Measurements from ENCODE around the gene COBLL1.
A peak's percentile ranks its signal among the peaks of the same experiment; 100 is the strongest.
"Not testable (repeated sequence)": the region's sequence is repeated elsewhere in the genome, so short reads cannot be mapped to it uniquely, and the experiment has no call there.

COBLL1 gene, protein sequence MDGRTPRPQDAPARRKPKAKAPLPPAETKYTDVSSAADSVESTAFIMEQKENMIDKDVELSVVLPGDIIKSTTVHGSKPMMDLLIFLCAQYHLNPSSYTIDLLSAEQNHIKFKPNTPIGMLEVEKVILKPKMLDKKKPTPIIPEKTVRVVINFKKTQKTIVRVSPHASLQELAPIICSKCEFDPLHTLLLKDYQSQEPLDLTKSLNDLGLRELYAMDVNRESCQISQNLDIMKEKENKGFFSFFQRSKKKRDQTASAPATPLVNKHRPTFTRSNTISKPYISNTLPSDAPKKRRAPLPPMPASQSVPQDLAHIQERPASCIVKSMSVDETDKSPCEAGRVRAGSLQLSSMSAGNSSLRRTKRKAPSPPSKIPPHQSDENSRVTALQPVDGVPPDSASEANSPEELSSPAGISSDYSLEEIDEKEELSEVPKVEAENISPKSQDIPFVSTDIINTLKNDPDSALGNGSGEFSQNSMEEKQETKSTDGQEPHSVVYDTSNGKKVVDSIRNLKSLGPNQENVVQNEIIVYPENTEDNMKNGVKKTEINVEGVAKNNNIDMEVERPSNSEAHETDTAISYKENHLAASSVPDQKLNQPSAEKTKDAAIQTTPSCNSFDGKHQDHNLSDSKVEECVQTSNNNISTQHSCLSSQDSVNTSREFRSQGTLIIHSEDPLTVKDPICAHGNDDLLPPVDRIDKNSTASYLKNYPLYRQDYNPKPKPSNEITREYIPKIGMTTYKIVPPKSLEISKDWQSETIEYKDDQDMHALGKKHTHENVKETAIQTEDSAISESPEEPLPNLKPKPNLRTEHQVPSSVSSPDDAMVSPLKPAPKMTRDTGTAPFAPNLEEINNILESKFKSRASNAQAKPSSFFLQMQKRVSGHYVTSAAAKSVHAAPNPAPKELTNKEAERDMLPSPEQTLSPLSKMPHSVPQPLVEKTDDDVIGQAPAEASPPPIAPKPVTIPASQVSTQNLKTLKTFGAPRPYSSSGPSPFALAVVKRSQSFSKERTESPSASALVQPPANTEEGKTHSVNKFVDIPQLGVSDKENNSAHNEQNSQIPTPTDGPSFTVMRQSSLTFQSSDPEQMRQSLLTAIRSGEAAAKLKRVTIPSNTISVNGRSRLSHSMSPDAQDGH

DNA sequence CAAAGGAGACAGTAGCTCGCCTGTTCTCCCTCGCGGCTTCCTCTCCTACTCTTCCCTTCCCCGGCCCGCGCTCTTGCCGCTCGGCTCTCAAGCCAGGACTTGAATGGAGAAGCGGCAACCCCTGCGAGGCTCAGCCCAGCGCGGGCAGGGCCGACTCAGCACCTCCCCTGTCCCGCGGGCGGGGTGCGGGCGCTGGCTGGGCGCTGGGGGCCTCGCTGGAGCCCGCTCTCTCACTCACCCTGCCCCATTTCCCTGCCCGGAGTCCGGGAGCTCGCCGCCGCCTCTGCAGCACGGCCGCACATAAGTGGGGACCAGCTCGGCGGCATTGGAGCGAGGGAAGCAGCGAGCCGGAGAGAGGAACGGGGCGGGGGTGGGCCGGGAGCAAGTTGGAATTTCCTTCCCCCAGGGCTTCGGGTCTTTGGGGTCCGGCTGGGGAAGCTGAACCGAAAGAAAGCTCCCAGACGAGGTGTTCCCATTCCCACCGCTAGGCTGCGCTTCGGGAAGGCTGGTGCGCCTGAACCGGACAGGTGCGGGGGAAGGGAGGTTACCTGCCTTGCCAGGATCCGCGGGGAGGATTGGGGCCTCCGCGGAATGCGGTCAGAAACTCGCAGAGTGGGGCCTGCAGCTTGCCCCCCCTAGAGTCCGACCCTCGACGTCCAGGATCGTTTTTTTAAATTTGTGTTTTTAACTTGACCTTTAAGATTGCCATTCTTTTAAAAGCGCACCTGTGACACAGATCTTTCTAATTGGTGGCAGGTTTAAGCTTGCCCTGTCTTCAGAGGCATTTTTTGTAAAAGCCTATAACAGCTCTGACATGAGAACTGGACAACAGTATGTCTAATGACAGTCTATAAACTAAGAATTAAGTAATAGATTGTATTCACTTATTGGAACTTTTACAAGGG, at the start of gene COBLL1:
Gene COBLL1, minus strand, starts transcription at position 105 of the 905 bp plus-strand sequence. CDS start 627 bp downstream, outside the sequence.
- DNase-seq = peak; percentile 5

DNA sequence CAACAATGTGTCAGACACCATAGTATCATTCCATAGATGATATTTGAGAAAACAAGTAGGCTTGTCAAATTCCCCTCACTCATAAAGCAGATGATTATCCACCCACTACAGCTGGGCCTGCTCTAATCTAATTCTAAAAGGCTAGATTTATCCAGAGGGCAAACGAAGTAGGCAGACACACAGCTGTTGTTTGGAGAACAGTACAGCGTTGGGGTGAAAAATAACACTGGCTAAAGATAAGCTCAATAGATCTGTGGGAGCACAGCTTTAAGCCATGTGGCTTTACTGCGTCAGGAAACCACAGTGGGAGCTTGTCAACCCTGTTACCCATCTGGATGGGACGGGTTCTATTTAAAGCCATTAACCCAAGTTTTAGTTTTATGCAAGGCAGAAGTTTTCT, 48.9 kb upstream of the COBLL1 start:
- DNase-seq = no peak

DNA sequence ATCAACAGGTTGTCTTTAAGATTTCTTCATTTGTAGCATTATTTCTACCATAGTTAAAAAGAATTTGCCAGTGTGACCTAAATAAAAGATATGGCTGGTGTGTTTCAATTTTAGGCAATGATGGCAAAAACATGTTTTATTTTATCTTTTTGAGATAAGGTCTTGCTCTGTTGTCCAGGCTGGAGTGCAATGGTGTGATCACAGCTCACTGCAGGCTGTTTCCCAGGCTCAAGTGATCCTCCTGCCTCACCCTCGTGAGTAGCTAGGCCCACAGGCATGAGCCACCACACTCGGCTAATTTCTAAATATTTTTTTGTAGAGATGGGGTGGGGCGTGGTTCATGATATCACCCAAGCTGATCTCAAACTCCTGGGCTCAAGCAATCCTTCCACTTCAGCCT, 47.0 kb upstream of the COBLL1 start:
- DNase-seq = no peak

DNA sequence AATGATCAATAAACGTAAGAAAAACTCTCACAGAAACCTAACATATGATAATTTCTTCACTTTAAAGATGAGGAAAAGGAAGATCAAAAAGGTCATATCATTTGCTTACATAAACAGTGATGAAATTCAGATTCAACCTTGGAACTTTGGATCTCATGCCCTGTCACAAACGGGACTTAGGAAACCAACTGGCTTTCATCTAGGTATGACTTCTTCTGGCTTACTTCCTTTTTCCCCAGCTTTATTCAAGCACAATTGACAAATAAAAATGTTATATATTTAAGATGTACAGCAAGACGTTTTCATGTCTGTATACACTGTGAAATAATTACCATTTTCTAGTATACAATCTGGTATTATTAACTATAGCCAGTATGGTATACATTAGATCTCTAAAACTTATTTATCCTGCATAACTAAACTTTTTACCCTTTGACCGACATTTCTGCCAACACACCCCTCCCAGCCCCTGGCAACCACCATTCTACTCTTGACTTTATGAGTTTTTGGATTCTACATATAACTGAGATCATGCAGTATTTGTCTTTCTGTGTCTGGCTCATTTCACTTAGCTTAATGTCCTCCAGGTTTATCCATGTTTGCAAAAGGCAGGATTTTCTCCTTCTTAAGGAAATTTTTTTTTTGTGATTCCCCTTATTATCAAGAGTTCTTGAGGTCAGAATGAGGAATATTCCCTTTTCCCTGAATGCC, 46.0 kb upstream of the COBLL1 start:
- DNase-seq = no peak

DNA sequence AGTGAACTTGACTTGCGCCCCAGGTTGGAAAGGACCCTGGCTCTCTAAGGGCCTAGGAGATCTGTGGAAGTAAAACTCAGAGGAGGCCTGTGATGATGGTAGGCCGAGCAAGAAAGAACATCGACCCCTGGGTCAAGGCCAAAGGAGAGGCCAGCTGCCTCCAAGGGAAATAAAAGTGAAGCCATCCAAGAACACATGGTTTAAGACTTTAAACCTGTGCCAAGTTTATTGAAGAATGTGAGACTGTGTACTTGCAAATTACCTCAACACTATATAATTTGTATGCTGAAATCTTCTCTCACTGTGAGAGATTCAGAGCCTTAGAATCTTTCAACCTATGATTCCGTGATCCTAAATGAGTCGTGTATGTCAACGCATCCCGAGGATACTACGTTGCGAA, 40.7 kb upstream of the COBLL1 start:
- DNase-seq = no peak

DNA sequence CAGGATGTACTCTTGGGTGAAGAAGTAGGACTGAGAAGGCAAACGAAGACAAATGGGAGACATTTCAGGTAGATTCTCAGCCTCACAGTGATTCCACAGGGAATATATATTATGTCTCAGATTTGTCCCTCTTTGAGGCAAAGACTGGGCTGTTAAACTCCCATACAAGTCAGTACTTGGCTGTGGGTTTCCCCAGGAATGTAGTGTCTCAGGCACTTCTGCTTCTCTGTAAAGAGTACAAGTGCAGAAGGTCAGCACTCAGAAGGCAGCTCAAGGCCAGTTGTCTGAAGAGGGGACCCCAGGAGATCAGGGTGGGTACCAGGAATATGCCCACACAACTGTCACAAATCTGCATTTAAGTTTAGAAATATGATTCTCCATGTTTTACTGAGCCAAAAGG, 39.9 kb upstream of the COBLL1 start:
- DNase-seq = no peak

DNA sequence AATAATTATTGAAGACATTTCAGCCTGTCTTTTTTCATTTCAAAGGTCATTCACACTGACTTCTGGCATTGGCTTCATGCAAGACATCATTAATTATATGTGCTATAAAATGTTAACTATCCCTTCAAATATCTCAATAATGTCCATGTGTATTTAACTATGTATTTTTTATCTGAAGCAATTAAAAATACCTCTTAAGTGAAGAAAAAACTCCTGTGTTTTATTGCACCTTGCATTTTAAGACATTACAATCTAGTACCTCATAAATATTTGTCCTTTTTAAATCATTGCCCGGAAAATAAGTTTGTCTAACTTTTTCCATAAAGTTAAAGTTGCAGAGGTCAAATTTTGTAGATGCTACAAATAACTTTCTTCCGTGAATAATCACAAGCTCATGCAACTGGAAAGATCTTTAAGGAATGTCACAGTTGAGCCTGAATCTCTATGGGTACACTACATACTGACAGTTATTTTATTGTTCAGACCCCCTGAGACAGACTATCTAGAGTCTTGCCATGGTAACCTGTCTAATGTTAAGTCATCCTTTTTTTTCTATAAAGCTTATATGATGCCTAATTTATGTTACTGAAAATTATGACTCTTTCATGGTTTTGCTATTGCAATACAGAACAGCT, 38.4 kb upstream of the COBLL1 start:
- DNase-seq = no peak

DNA sequence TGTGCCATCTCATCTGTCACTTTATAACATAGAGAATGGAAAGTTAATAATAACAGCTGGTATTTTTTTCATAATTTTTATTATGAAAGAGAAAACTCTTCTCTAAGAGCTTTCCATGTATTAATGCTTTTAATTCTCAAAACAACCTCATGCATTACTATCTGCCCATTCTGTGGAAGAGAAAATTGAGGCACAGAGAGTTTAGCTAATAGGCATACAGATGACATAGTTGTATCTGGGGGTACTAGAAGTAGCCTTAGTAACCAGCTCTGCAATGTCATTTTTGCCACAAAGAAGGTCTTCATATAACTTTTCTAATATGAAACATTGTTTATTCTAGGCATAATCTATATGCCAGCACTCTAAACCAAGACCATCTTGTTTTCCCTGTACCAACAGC, 36.3 kb upstream of the COBLL1 start:
- no peak for DNase-seq

DNA sequence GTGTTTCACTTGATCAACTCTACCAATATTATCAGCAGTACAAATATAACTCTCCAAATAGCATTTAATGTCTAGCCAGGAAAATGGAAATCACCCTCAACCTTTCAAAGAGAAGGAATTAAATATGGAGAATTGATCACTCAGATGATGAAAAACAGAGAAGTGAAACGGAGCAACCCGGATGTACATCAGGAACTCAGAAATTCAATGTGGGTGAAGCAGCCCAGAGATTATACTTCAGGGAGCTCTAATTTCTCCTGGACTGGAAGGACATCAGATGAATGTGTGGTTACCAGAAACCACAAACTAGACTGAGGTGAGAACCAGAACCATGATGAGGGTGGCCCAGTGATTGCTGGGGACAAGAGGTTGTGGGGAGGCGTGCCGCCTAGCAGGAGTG, 35.5 kb upstream of the COBLL1 start:
- no peak for DNase-seq

DNA sequence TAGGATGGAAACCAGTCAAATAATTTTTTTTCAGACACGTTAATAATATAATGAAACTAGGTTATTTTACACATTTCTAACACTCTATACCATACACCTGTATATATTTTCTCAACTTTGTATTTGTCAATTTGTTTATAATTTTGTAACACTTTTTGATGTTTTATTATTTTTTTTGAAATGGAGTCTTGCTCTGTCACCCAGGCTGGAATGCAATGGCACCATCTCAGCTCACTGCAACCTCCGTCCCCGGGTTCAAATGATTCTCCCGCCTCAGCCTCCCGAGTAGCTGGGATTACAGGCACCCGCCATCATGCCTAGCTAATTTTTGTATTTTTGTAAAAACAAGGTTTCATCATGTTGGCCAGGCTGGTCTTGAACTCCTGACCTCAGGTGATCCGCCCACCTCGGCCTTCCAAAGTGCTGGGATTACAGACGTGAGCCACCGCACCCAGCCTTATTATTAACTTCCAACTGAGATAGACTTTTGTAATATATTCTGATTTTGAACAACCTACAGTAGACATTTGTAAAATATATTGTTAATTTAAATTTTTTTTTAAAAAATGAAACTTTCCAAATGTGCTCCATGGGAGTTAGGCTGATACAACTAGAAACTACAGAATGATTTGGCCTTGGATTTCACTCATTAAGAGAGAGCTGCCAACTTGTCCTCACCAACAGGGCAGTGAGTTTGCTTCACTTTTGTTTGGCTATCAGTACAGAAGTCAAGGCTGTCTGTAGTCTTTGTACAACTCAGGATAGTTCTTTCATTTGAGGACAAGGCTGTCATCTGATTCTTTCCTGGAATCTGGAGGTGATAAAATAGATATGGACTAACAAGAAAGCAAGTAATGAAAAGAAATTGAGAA, 33.9 kb upstream of the COBLL1 start:
- DNase-seq = no peak

DNA sequence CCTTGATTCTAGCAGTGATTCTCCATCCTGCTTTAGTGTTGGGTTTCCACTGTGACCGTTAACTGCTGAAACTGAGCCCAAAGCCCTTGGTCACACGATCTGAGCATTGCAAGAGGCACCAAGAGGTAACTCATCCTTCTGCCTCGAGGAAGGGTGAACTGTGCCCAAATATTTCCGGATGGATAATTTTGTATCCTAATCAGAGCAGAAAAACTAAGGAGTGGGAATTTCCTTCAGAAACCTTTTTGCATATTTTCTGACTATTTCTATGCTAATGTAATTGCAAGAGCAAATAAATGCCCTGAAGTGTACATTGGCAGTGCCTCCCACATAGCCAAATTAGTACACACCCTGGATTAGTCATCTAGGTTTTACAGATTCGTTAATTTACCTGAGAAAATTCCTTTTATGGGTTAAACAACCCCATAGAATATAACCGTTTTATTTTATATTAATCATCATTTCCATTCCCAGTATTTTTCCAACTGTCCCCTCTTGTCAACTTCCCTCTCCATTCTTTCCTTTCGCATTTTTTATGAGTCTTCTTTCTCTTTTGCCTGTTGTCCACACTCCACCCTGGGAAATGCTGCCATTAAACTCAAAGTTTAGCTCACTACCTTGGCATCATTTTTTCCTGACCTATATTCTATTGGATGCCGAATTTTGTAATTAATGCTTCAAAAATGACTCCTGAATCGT, 31.7 kb upstream of the COBLL1 start:
- no peak for DNase-seq

DNA sequence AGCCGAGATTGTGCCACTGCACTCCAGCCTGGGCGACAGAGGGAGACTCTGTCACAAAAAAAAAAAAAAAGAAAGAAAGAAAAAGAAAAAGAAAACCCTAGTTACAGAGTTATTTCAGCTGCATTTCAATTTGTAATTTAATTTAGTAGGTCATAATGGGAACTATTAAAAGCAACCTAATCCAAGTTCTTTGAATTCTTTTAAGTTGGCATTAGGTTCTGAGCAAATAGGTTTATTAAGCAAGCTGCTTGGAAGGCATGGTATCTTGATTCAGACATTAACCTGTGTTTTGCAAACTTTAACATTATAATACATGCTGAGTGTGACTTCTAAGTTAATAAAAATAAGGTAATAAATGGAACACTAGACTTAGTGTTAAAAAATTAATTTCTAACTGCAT, 29.8 kb upstream of the COBLL1 start:
- no peak for DNase-seq

DNA sequence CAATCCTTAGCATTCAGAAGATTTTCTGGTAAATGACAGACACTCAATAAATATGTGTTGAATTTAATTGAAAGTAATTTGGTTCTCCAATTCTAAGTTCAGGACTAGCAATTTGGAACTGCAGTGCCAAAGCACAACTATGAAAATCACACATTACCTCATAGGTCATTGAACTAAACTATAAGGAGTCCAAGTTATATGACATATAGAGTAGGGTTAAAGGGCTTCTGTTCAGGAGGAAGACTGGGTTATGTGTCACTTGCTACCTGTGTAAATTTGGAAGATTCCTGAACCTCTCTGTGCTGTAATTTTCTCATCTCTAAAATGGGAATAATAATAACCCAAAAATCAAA, 27.8 kb upstream of the COBLL1 start:
- DNase-seq = no peak

DNA sequence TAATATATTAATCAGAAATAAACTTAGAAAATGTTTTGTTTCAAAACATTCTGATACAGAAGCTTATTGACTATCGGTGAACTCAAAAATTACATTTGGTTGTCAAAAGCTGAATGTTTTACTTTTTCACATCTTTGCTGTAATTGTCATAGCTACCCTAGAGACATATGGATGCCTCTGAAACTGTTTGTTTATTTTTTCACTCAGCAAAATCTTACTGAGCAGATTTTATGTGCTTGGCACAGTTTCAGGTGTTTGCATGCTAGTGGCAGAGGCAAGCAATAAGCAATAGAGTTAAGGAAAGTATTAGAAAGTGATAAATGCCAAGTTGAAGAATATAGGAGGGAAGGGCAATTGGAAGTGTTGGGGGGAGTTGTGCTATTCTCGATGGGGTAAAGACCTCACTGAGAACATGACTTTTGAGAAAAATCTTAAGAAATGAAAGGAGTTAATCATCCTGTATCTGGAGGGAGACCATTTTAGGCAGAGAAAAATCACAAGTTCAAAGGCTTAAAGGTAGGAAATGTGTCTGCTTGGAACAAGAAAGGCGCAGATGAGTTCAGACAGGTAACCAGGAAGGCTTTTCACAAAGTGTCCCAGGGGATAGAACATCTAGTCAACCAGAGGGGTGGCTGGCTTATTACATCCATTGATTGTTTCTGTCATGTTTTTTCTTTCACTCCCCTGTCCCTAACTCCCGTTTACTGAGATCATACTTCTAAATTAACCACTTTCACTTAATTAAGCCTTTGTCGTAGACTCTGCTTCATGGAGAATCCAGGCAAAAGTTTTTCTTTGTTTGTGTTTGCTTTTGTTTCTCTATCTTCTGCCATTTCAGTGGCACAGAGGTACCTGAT, 27.2 kb upstream of the COBLL1 start:
- no peak for DNase-seq

DNA sequence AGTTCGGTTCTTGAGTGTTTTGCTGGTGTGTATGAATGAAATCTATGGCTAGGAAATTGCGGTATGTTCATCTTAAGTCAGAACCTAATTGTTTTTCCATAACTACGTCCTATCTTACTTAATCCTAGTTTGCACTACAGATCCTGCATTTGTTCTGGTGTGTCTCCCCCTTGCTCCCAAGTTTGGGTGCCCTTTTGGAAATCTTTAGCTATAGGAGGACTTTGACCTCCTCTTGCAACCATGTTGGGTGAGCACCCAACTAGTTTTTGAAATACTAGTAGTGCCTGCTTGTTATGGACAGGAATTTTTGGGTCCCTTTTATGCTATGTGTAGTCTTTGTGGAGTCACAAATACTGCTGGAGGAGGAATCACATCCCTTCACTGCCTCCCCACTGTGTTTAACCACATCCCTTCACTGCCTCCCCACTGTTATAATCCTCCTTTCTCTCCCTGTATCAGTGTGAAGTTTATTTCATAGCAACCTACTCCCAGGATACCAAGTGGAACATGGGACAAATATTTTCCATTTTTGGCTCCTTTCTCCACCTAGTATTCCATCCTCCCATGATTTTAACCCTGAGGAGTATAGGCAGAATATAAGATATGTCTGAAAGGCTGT, 26.3 kb upstream of the COBLL1 start:
- DNase-seq = no peak

DNA sequence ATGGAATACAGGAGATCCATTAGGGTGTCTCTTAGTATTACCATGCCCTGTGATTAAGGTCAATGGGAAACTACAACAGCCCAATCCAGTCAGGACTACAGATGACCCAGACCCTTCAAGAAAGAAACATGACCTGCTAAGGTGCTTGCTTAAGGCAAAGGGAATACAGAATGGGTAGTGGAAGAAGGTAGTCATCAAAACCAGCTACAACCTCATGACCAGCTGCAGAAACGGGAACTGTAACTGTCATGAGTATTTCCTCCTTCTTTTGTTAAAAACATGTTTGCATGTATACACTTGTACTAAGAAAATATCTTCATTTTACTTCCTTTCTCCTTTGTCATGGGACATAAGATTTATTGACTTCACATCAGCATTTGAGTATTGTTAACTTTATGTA, 24.8 kb upstream of the COBLL1 start:
- DNase-seq = not testable (repeated sequence)

DNA sequence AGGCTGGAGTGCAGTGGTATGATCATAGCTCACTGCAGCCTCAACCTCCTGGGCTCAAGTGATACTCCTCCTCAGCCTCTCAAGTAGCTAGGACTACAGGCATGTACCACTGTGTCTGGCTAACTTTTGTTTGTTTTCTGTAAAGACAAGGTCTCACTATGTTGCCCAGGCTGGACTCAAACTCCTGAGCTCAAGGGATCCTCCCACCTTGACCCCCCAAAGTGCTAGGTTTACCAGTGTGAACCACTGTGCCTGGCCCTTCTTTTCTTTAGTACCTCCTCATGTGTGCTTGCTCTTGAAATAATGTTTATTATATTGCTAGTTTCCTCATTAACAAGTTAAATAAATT, 19.0 kb upstream of the COBLL1 start:
- DNase-seq = no peak
